HuH-7.5 (cell line): ENCODE results near the gene C1QTNF2.

ENCODE experiments used
- DNase-seq: peaks from one replicate; pipeline ENCODE4 v3.0.0; 2011; ENCODE audit warnings: low spot score

The C1QTNF2 gene

GRCh38 chr5:160298189-160298588, 72.2 kb downstream of the C1QTNF2 start:
- no peak for DNase-seq

- DNase-seq, result no peak
Measured at GRCh38 chr5:160297776-160298175, 72.7 kb downstream of the C1QTNF2 start.
